Measurements from ENCODE around the gene TTC28. TPM values are rescaled to one million over a fixed set of nuclear protein-coding genes. Genes with fewer than 3 reads are reported as not detected.
A peak's percentile ranks its signal among the peaks of the same experiment; 100 is the strongest.

Gene TTC28
- total RNA-seq, 2 donors from 2014 or later = 0.40 to 1.9 TPM

DNA sequence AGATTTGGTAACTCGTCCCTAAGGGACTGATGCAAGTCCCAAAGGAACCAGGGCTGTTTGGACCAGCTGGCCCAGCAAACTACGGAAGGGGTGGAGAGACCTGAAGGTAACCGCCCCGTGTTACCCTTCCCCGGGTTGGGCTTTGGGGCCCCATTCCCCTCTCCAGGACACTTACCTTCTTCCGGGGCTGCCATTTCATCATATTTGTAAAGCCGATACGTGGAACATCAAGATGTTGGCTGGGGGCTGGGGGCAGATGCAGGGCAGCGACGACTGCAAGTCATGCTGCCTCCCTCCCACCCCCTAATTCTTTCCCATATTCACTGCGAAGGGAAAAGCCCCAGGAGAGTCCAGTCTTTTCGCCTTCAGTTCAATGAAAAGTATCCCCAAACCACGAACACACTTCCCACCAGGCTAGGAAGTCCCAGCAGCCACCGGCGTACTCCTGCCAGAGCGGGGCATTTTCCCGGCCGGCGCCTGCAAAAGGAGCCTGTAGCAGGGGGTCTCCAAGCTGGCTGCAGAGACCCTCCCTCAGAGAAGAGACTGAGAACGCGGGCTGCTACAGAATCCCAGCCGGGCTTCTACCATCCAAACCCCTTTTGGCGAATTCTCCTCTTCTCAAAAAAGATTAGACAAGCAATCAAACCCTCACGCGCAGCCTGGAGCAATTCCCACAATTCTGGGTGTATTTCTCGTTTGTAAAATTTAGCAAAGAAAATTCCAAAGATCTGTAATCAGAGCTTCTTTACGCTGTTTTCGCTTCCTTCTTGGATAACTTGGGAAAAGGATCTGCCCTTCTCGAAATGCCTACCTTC, 236.7 kb downstream of the TTC28 start:
- Mint-ChIP-seq H3K27me3 (peaks cover 69% of the 10 kb centered on the region), H3K36me3 (ENCODE audit: low read depth) (no peaks in the 10 kb centered on the region), H3K27ac (peak overlapping the region; percentile 14), H3K4me1 (peaks cover 8% of the 10 kb centered on the region), H3K4me3 (peak overlapping the region; percentile 86)
- no peaks in the 10 kb centered on the region for H3K9me3 ChIP-seq (ENCODE audit: control insufficient read depth, low read length, poor library complexity, severe bottlenecking)
- DNase-seq (no peak), ATAC-seq (peak; percentile 33)

DNA sequence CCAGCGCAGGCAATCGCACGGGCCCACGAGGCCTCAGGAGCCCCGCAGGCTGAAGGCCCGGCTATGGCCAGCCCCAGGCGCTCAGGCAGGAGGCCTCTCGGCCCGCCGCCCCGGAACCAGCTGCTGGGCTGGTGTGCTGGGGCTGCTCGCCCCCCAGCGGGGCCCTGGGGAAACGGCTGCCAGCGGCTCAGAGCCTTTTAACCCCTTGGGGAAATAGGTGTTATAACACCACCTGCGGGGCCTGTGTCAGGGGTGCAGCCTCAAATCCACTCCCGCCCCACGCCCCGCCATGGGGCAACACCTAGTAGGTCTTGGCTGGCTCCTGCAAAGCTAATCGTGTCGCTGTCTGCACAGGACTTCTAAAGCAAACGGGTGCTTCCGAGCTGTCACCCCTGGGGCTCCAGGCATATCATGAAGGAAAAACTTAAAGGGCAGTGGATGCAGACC, 237.4 kb downstream of the TTC28 start:
- DNase-seq = peak; percentile 11 to 20 (median 17)
- H3K27me3 Mint-ChIP-seq = peaks cover 69% of the 10 kb centered on the region

GRCh38 chr22:28441720-28442263, 237.8 kb downstream of the TTC28 start:
- Mint-ChIP-seq H3K27ac (no peak overlapping the region), H3K4me1 (peaks cover 8% of the 10 kb centered on the region), H3K36me3 (ENCODE audit: low read depth) (no peaks in the 10 kb centered on the region), H3K4me3 (peak overlapping the region; percentile 86), H3K27me3 (peaks cover 66% of the 10 kb centered on the region)
- no peaks in the 10 kb centered on the region for H3K9me3 ChIP-seq (ENCODE audit: control insufficient read depth, low read length, poor library complexity, severe bottlenecking)
- DNase-seq = no peak
- no peak for ATAC-seq

More for the DNA sequence above, 237.4 kb downstream of the TTC28 start:
- no peaks in the 10 kb centered on the region for H3K9me3 ChIP-seq (ENCODE audit: control insufficient read depth, low read length, poor library complexity, severe bottlenecking)
- peaks cover 8% of the 10 kb centered on the region for H3K4me1 Mint-ChIP-seq
- peak overlapping the region; percentile 14 for H3K27ac Mint-ChIP-seq
- H3K4me3 Mint-ChIP-seq = peak overlapping the region; percentile 86
- no peaks in the 10 kb centered on the region for H3K36me3 Mint-ChIP-seq (ENCODE audit: low read depth)
- peak; percentile 87 for ATAC-seq

GRCh38 chr22:28440592-28441390, 238.8 kb downstream of the TTC28 start:
- Mint-ChIP-seq H3K36me3 (ENCODE audit: low read depth) (no peaks in the 10 kb centered on the region), H3K27ac (peak overlapping the region; percentile 8), H3K27me3 (peaks cover 66% of the 10 kb centered on the region), H3K4me1 (peaks cover 8% of the 10 kb centered on the region), H3K4me3 (no peak overlapping the region)
- ATAC-seq = no peak
- no peaks in the 10 kb centered on the region for H3K9me3 ChIP-seq (ENCODE audit: control insufficient read depth, low read length, poor library complexity, severe bottlenecking)
- no peak for DNase-seq

DNA sequence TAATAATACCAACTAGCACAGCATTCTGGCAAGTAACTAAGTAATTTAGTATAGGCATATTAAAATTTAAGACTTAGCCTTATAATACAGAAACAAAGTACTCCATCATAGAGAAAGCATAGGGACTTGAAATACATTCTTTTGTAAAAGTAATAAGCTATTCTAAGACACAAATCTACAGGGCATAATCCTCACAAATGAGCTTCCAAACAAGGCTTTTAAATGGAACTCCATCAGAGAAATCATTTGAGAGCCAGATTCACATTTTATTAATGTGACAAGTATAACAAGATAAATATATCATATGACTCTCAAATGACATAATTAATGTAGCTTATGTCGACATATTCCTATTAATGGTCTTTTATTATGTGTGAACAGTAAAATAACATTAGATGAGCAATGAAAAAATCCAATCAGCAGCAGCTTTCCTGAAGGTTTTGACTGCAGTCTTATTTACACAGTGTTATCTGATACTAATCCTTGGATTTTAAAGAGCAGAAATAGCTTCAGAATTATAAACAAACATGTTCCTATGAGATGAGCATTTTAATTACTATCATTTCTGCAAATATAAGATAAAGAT, 241.4 kb downstream of the TTC28 start:
- no peaks in the 10 kb centered on the region for H3K9me3 ChIP-seq (ENCODE audit: control insufficient read depth, low read length, poor library complexity, severe bottlenecking)
- DNase-seq = no peak
- Mint-ChIP-seq H3K4me1 (peaks cover 8% of the 10 kb centered on the region), H3K27ac (no peak overlapping the region), H3K27me3 (peaks cover 48% of the 10 kb centered on the region), H3K36me3 (ENCODE audit: low read depth) (no peaks in the 10 kb centered on the region), H3K4me3 (no peak overlapping the region)
- no peak for ATAC-seq

DNA sequence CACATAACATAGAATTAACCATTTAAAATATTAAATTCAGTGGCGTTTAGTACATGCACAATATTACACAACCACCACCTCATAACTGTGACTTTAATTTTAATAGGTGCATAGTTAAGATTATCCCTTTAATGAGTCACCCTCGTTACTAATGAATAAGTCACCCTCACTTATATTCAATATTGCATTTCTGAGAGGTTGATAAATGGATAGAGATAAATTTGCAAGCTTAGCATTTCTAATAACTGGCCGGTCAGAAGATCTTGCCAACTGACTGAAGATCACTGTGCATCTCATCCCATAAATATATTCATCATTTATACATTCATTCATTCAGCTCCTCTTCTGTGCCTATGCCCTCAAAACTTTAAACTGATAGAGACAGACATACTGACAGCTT, 243.7 kb downstream of the TTC28 start:
- ATAC-seq = no peak
- Mint-ChIP-seq H3K27me3 (peaks cover 39% of the 10 kb centered on the region), H3K36me3 (ENCODE audit: low read depth) (no peaks in the 10 kb centered on the region), H3K4me3 (no peak overlapping the region), H3K27ac (no peak overlapping the region), H3K4me1 (no peaks in the 10 kb centered on the region)
- DNase-seq = no peak
- H3K9me3 ChIP-seq (ENCODE audit: control insufficient read depth, low read length, poor library complexity, severe bottlenecking) = no peaks in the 10 kb centered on the region

DNA sequence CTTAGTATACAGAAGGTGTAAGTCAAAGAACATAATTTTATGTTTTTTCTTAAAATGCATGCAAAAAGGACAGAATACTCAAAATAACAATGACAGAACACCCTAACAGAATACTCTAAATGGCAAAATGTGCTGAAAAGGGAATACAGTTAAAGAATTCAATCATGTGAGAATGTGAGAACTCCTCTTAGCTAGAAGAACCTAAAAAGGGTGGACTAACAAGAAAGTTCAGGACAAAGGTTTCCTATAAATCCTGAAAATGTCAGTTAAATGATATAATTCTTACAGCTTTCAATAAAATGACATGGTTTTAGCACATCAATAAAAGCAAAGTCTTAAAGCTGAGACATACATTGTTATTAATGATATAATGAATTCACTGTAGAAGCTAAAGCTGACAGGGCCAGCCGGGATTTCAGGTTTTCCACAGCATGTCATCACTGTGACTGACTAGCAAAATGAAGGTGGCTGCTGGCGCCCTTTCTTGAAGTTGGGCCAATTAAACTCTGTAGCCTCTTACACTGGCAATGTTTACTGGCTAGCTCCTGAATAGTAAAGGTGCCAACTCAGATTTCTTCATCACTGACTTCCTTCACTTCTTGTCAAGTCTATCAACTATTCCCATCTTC, 244.4 kb downstream of the TTC28 start:
- H3K4me1 Mint-ChIP-seq = no peaks in the 10 kb centered on the region
- no peaks in the 10 kb centered on the region for H3K36me3 Mint-ChIP-seq (ENCODE audit: low read depth)
- no peak overlapping the region for H3K27ac Mint-ChIP-seq
- DNase-seq = no peak
- H3K9me3 ChIP-seq (ENCODE audit: control insufficient read depth, low read length, poor library complexity, severe bottlenecking) = no peaks in the 10 kb centered on the region
- H3K27me3 Mint-ChIP-seq = peaks cover 32% of the 10 kb centered on the region
- no peak for ATAC-seq
- H3K4me3 Mint-ChIP-seq = no peak overlapping the region

GRCh38 chr22:28430466-28431025, 249.1 kb downstream of the TTC28 start:
- Mint-ChIP-seq H3K4me1 (no peaks in the 10 kb centered on the region), H3K36me3 (ENCODE audit: low read depth) (no peaks in the 10 kb centered on the region), H3K4me3 (no peak overlapping the region), H3K27ac (no peak overlapping the region), H3K27me3 (peaks cover 20% of the 10 kb centered on the region)
- DNase-seq = no peak
- no peaks in the 10 kb centered on the region for H3K9me3 ChIP-seq (ENCODE audit: control insufficient read depth, low read length, poor library complexity, severe bottlenecking)
- ATAC-seq = no peak

GRCh38 chr22:28429711-28430110, 249.9 kb downstream of the TTC28 start:
- no peak overlapping the region for H3K4me3 Mint-ChIP-seq
- no peak for ATAC-seq
- H3K27ac Mint-ChIP-seq = no peak overlapping the region
- no peak for DNase-seq
- H3K9me3 ChIP-seq (ENCODE audit: control insufficient read depth, low read length, poor library complexity, severe bottlenecking) = no peaks in the 10 kb centered on the region
- H3K27me3 Mint-ChIP-seq = peaks cover 20% of the 10 kb centered on the region
- H3K4me1 Mint-ChIP-seq = no peaks in the 10 kb centered on the region
- no peaks in the 10 kb centered on the region for H3K36me3 Mint-ChIP-seq (ENCODE audit: low read depth)

DNA sequence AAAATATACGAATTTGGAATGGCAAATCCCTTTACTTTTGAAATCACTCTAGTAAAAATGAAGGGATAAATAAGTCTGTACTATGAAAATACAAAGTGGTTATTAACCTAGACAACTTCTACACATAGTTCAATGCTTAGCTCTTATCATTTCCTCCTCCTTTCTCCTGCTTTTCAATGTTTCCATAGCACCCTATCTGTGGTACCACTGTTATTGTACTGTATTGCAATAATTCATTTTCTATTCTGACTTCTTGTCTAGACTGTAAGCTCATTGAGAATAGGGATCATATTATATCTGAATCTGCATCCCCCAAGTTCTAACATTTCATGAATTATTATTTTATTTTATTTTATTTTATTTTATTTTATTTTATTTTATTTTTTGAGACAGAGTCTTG, 251.4 kb downstream of the TTC28 start:
- ATAC-seq = no peak
- no peaks in the 10 kb centered on the region for H3K4me1 Mint-ChIP-seq
- no peak overlapping the region for H3K27ac Mint-ChIP-seq
- H3K4me3 Mint-ChIP-seq = no peak overlapping the region
- no peaks in the 10 kb centered on the region for H3K9me3 ChIP-seq (ENCODE audit: control insufficient read depth, low read length, poor library complexity, severe bottlenecking)
- DNase-seq = no peak
- H3K27me3 Mint-ChIP-seq = peaks cover 25% of the 10 kb centered on the region
- H3K36me3 Mint-ChIP-seq (ENCODE audit: low read depth) = peaks cover 2% of the 10 kb centered on the region

DNA sequence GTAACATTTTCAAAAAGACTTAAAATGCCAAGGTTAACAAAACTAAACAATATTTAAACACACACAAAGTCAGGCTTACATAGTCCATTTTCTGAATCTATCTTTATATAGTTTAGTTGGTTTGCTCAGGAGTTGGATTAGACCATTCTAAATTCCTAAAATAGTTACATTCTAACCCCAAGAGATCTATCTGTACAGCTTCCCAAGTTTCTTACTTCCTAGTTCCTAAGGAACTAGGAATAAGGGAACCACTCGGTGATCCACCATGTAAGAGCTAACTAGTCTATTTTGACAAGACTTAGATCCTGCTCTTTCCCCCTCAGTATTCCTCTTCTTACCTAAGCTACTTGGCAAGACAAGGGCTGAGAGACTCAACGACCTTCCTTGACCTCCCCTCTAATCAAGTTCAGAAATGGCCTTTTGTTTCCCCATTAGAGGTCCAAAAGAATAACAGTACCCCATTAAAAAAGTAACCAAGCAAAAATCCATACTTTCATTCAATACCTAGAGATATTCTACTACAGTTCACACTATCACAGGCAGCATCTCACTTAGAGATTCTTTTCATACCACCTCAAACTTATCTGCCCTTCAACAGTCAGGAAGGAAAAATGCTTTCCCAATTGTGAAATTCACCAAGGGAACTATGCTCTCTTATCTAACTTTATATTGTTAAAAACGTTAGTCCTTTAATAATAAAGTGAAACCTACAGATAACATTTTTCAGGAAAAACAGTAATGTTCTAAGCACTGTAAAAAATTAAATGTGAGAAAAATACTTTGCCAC, 253.1 kb downstream of the TTC28 start:
- Mint-ChIP-seq H3K27ac (no peak overlapping the region), H3K27me3 (peaks cover 23% of the 10 kb centered on the region), H3K36me3 (ENCODE audit: low read depth) (peaks cover 2% of the 10 kb centered on the region), H3K4me3 (no peak overlapping the region), H3K4me1 (no peaks in the 10 kb centered on the region)
- ATAC-seq (no peak), DNase-seq (no peak)
- H3K9me3 ChIP-seq (ENCODE audit: control insufficient read depth, low read length, poor library complexity, severe bottlenecking) = no peaks in the 10 kb centered on the region

DNA sequence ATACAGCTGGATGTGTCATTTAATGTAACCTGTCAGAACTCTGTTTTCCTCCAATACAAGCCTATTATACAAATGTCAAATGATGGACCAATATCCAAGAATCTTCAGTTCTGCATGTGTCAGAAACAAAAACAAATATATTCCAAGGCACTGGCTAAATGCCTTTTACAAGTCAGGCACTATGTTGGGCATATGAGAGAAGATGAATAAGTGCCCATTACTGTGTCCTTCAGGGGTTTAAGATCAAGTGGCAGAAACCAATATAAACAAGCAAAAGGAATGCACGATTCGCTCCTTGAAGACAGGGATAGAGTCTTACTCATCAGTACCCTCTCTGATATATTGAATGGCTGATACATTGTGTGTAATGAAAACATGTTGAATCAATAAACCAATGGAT, 254.4 kb downstream of the TTC28 start:
- Mint-ChIP-seq H3K4me3 (no peak overlapping the region), H3K27me3 (peaks cover 23% of the 10 kb centered on the region), H3K4me1 (no peaks in the 10 kb centered on the region), H3K27ac (no peak overlapping the region), H3K36me3 (ENCODE audit: low read depth) (peaks cover 2% of the 10 kb centered on the region)
- ATAC-seq (no peak), DNase-seq (no peak)
- no peaks in the 10 kb centered on the region for H3K9me3 ChIP-seq (ENCODE audit: control insufficient read depth, low read length, poor library complexity, severe bottlenecking)
